GM04503 (cell line): ENCODE measurements around the gene NPIPB6.
"Not testable (repeated sequence)": the region's sequence is repeated elsewhere in the genome, so short reads cannot be mapped to it uniquely, and the experiment has no call there.

Experiments used
- DNase-seq: peaks from one replicate; pipeline ENCODE4 v3.0.0-alpha.2; 2012; ENCODE audit warnings: low read depth

The NPIPB6 gene

DNA sequence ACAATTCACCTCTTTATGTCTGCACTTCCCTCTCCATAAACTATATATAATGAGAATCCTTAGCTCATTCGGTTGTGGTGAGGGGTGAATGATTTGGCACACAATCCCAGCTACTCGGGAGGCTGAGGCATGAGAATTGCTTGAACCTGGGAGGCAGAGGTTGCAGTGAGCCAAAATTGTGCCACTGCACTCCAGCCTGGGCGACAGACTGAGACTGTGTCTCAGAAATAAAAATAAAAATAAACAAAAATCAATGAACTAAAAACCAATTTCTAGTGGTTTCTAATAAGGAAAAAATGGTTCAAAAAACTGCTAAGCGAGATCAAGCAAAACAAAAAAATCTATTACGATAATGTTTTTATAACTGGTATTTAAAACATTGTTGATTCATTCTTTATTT lies at the start of gene NPIPB6:
NPIPB6 (minus strand) TSS at position 101 of the 400 bp plus-strand sequence. CDS start 686 bp downstream, outside the sequence.
- DNase-seq = not testable (repeated sequence)

GRCh38 chr16:28403220-28404072 lies 40.1 kb upstream of the NPIPB6 start, which contains the start of gene EIF3CL:
TSS of gene EIF3CL (minus strand) at chr16:28403841. CDS start at chr16:28403618, 223 bp downstream.
- not testable (repeated sequence) for DNase-seq

GRCh38 chr16:28392054-28392453 lies 28.7 kb upstream of the NPIPB6 start:
- DNase-seq = not testable (repeated sequence)

GRCh38 chr16:28382177-28382867 lies 19.0 kb upstream of the NPIPB6 start:
- DNase-seq = not testable (repeated sequence)

- not testable (repeated sequence) for DNase-seq
Measured at GRCh38 chr16:28377822-28378221, 14.5 kb upstream of the NPIPB6 start.

DNA sequence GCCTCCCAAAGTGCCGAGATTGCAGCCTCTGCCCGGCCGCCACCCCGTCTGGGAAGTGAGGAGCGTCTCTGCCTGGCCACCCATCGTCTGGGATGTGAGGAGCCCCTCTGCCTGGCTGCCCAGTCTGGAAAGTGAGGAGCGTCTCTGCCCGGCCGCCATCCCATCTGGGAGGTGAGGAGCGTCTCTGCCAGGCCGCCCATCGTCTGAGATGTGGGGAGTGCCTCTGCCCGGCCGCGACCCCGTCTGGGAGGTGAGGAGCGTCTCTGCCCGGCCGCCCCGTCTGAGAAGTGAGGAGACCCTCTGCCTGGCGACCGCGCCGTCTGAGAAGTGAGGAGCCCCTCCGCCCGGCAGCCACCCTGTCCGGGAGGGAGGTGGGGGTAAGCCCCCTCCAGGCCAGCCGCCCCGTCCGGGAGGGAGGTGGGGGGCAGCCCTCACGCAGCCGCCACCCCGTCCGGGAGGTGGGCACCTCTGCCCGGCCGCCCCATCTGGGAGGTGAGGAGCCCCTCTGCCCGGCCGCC lies 13.9 kb upstream of the NPIPB6 start:
- not testable (repeated sequence) for DNase-seq

DNA sequence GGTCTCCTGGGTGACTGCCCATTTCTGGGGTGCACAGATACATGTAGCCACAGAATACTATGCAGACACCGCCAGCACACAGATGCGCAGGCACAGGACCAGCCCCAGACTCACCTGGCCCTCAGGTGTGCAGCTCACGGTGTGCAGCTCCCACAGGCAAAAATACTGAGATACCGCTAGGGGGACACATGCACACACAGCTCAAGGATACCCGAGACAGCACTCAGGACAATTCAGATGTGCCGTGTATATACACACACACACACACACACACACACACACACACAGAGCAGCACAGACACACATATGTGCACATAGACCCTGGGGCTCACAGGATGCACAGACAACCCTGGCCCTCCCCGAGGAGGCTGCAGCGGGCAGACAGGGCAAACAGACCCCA lies 11.8 kb upstream of the NPIPB6 start:
- DNase-seq = not testable (repeated sequence)

GRCh38 chr16:28374281-28374680 lies 11.0 kb upstream of the NPIPB6 start:
- not testable (repeated sequence) for DNase-seq

- DNase-seq = not testable (repeated sequence)
Measured at GRCh38 chr16:28367926-28368325, 4.6 kb upstream of the NPIPB6 start.

- DNase-seq = not testable (repeated sequence)
Measured at GRCh38 chr16:28364268-28365173, 1.2 kb upstream of the NPIPB6 start.

DNA sequence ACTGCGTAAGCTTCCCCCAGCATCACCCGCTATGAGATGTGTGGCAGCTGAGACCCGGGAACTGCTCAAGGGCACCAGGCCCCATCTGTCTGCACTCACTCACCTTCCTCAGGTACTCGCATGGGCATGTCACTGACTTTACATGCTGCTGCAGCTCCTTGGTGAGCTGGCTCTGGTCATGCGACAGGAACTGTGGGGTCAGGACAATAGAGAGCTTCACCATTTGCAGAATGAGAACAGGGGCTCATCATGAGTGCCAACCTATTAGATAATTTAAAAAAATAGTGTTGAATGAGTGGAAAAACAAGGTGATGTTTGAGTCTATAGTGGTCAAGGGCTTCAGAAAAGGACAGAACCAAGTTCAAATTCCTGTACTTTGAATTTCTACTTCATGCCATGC lies 708 bp downstream of the NPIPB6 start:
- not testable (repeated sequence) for DNase-seq

DNA sequence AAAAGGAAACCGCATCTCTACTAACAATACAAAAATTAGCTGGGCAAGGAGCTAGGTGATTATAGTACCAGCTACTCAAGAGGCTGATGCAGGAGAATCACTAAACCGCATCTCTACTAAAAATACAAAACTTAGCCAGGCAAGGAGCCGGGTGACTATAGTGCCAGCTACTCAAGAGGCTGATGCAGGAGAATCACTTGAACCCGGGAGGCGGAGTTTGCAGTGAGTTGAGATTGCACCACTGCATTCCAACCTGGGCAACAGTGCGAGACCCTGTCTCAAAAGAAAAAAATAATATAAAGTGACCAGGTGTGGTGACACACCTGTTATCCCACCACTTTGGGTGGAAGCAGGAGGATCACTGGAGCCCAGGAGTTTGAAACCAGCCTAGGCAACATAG lies 25.1 kb downstream of the NPIPB6 start:
- not testable (repeated sequence) for DNase-seq

- not testable (repeated sequence) for DNase-seq
Measured at GRCh38 chr16:28336940-28337710, 26.2 kb downstream of the NPIPB6 start.

GRCh38 chr16:28335678-28336077 lies 27.6 kb downstream of the NPIPB6 start:
- not testable (repeated sequence) for DNase-seq

GRCh38 chr16:28332632-28333031 lies 30.7 kb downstream of the NPIPB6 start:
- not testable (repeated sequence) for DNase-seq

DNA sequence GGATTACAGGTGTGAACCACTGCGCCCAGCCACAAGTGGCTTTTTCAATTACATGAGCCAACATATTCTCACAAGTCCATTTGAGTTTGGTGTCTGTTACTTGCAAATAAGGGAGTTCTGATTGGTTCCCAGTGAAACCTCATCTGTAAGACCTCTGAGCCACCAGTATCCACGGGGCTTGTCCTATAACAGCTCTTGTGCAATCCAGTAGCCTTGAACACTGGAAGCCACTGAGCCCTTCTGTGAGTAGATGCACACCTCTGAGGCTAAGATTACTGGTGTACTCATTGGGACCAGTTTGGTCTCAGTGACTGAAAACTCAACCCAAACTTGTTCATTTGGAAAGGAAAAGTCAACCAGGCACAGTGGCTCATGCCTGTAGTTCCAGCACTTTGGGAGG lies 32.3 kb downstream of the NPIPB6 start:
- not testable (repeated sequence) for DNase-seq

DNA sequence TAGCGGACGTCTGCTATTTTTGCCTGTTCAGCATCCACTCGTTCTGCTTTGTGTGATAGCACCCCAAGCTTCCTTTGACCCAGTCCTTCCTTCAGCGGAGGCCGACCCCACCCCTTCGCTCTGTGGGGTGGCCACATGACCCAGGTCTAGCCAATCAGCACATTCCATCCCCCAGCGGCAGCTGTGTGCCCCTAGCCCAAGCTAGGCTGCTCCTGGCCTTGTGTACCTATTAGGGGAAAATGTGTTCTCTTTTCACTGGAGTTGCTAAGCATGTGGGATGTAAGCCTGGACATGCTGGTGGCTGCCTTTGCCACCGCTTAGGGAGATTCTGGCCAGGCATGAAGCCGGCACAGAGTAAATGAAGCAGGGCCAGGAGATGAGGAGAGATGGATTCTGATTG lies 33.1 kb downstream of the NPIPB6 start:
- DNase-seq = not testable (repeated sequence)

DNA sequence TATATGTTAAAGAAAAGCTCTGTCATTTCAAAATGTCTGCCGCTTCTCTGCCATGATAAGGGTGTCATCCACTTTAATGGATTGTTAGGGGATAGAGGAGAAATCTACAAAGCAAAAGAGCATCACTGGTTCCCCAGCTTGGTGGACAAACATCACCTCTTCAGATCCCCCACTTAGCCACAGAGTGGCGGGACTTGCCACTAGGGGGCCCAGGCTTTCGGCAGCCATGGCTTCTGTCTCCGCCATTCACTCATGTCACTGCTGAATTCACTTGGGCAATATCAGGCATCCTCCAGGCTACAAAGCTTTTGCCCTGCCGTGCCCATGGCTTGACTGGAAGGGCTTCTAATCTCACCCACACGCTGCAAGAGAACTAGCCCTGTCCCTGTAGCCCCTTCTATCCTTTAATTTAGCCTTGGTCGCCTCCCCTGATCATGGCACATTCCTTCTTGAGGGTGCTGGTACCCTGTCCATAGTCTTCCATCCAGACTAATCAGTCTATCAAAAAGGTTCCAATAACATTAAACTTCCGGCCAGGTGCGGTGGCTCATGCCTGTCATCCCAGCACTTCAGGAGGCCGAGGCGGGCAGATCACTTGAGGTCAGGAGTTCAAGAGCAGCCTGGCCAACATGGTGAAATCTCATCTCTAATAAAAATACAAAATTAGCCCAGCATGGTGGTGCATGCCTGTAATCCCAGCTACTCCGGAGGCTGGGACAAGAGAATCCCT lies 36.3 kb downstream of the NPIPB6 start:
- no peak for DNase-seq

GRCh38 chr16:28324887-28325279 lies 38.4 kb downstream of the NPIPB6 start:
- no peak for DNase-seq

- DNase-seq = no peak
Measured at GRCh38 chr16:28324235-28324886, 38.9 kb downstream of the NPIPB6 start.
